ENCODE data around the gene IDH3B. TPM values are rescaled to one million over a fixed set of nuclear protein-coding genes. Genes with fewer than 3 reads are reported as not detected.
A peak's percentile ranks its signal among the peaks of the same experiment; 100 is the strongest.

The IDH3B gene
- total and polyA plus RNA-seq, 2 of the 13 experiments (the other 11 are each of a cell fraction or from before 2014, with no cell fraction given): 215 to 254 TPM

DNA sequence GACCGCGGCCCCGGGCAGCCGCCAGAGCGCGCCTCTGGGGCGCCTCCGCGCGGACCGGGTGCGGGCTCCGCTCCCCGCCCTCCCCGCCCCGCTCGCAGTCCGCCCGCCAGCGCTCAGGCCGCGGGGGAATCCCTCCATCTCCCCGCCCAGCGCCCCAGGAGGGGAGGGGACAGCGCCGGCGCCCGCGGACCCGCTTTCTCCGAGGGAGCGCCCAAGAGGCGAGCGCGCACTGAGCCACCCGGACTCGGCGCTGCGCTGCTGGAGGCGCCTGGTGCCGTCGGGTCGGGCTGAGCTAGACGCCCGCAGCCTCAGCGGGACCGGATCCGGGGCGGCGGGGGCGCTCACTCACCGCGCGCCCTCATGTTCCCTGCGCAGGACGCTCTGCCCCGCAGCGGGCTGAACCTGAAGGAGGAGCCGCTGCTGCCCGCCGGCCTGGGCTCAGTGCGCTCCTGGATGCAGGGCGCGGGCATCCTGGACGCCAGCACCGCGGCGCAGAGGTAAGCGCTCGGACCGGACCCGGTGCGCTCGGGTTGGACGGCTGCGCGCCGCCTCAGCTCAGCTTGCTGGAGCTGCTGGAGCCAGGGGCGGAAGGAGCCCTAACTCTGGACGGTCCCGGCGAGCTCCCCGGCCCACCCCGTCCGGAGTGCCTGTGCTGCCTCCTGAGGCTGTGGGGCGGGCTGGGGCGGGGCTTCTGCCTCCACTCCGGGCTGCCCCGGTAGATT lies 29.4 kb upstream of the IDH3B start (continued):
- TF ChIP-seq, protein P1, sequence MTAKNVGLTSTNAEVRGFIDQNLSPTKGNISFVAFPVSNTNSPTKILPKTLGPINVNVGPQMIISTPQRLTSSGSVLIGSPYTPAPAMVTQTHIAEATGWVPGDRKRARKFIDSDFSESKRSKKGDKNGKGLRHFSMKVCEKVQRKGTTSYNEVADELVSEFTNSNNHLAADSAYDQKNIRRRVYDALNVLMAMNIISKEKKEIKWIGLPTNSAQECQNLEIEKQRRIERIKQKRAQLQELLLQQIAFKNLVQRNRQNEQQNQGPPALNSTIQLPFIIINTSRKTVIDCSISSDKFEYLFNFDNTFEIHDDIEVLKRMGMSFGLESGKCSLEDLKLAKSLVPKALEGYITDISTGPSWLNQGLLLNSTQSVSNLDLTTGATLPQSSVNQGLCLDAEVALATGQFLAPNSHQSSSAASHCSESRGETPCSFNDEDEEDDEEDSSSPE (CRISPR knock-in tag; IDR thresholded peaks at IDR 0.05): no peak; the same call in 1 of the 2 replicates
- TF ChIP-seq ZBTB20 (CRISPR knock-in tag; IDR thresholded peaks at IDR 0.05; ENCODE audit: borderline replicate concordance, low read depth) (no peak), PTBP1 (IDR thresholded peaks at IDR 0.05; ENCODE audit: low read depth, low read length, poor library complexity, severe bottlenecking) (no peak), ZNF136 (CRISPR knock-in tag; IDR thresholded peaks at IDR 0.05; ENCODE audit: low read depth) (no peak), MAF1 (CRISPR knock-in tag; IDR thresholded peaks at IDR 0.05; ENCODE audit: borderline replicate concordance) (no peak), SKI (IDR thresholded peaks at IDR 0.05; ENCODE audit: partially characterized antibody) (no peak), SYNCRIP (IDR thresholded peaks at IDR 0.05; ENCODE audit: insufficient read depth, low read depth, low read length) (no peak), CHD2 (IDR thresholded peaks at IDR 0.05; ENCODE audit: low read depth, low read length) (no peak), POGZ (CRISPR knock-in tag; IDR thresholded peaks at IDR 0.05) (no peak), ZNF430 (CRISPR knock-in tag; IDR thresholded peaks at IDR 0.05) (no peak), PRPF4 (IDR thresholded peaks at IDR 0.05; ENCODE audit: low read depth, low read length, poor library complexity, severe bottlenecking) (no peak)
- TF ChIP-seq, protein P2, sequence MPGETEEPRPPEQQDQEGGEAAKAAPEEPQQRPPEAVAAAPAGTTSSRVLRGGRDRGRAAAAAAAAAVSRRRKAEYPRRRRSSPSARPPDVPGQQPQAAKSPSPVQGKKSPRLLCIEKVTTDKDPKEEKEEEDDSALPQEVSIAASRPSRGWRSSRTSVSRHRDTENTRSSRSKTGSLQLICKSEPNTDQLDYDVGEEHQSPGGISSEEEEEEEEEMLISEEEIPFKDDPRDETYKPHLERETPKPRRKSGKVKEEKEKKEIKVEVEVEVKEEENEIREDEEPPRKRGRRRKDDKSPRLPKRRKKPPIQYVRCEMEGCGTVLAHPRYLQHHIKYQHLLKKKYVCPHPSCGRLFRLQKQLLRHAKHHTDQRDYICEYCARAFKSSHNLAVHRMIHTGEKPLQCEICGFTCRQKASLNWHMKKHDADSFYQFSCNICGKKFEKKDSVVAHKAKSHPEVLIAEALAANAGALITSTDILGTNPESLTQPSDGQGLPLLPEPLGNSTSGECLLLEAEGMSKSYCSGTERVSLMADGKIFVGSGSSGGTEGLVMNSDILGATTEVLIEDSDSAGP (CRISPR knock-in tag; IDR thresholded peaks at IDR 0.05; ENCODE audit: borderline replicate concordance): peak; percentile 48; the same call in 1 of the 2 replicates
- TF ChIP-seq, protein P3, sequence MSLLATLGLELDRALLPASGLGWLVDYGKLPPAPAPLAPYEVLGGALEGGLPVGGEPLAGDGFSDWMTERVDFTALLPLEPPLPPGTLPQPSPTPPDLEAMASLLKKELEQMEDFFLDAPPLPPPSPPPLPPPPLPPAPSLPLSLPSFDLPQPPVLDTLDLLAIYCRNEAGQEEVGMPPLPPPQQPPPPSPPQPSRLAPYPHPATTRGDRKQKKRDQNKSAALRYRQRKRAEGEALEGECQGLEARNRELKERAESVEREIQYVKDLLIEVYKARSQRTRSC (CRISPR knock-in tag; IDR thresholded peaks at IDR 0.05; ENCODE audit: low read depth): no peak
- TF ChIP-seq, protein P4, sequence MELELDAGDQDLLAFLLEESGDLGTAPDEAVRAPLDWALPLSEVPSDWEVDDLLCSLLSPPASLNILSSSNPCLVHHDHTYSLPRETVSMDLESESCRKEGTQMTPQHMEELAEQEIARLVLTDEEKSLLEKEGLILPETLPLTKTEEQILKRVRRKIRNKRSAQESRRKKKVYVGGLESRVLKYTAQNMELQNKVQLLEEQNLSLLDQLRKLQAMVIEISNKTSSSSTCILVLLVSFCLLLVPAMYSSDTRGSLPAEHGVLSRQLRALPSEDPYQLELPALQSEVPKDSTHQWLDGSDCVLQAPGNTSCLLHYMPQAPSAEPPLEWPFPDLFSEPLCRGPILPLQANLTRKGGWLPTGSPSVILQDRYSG (CRISPR knock-in tag; IDR thresholded peaks at IDR 0.05): no peak
- TF ChIP-seq, protein P5, sequence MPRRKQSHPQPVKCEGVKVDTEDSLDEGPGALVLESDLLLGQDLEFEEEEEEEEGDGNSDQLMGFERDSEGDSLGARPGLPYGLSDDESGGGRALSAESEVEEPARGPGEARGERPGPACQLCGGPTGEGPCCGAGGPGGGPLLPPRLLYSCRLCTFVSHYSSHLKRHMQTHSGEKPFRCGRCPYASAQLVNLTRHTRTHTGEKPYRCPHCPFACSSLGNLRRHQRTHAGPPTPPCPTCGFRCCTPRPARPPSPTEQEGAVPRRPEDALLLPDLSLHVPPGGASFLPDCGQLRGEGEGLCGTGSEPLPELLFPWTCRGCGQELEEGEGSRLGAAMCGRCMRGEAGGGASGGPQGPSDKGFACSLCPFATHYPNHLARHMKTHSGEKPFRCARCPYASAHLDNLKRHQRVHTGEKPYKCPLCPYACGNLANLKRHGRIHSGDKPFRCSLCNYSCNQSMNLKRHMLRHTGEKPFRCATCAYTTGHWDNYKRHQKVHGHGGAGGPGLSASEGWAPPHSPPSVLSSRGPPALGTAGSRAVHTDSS (CRISPR knock-in tag; conservative IDR thresholded peaks at IDR 0.05): no peak
- TF ChIP-seq, protein P6, sequence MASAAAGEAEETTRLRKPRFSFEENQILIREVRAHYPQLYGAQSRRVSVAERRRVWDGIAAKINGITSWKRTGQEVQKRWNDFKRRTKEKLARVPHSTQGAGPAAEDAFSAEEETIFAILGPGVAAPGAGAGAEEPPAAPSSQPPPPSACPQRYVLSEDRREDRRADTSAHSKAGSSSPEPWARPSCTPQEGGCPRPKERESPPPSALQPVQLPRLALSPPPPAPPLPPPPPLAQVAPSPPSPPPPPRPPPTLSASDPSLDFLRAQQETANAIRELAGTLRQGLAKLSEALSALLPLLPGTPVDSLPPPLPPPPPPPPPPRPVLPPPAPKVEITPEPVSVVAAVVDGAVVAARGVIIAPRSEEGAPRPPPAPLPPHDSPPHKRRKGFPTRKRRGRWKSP (CRISPR knock-in tag; IDR thresholded peaks at IDR 0.05): peak; percentile 79; the same call in 1 of the 2 replicates
- TF ChIP-seq, protein P7, sequence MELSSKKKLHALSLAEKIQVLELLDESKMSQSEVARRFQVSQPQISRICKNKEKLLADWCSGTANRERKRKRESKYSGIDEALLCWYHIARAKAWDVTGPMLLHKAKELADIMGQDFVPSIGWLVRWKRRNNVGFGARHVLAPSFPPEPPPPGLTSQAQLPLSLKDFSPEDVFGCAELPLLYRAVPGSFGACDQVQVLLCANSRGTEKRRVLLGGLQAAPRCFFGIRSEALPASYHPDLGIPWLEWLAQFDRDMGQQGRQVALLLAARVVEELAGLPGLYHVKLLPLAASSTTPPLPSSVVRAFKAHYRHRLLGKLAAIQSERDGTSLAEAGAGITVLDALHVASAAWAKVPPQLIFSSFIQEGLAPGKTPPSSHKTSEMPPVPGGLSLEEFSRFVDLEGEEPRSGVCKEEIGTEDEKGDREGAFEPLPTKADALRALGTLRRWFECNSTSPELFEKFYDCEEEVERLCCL (CRISPR knock-in tag; IDR thresholded peaks at IDR 0.05; ENCODE audit: borderline replicate concordance): no peak

Data from HepG2 (cell line).